NCI-H1436 (cell line): ENCODE measurements around the gene HIF3A.
"Not testable (repeated sequence)": the region's sequence is repeated elsewhere in the genome, so short reads cannot be mapped to it uniquely, and the experiment has no call there.

Experiments used
- DNase-seq: peaks from one replicate; lab custom pipeline; 2025; lab: John Stamatoyannopoulos, UW

HIF3A gene

DNA sequence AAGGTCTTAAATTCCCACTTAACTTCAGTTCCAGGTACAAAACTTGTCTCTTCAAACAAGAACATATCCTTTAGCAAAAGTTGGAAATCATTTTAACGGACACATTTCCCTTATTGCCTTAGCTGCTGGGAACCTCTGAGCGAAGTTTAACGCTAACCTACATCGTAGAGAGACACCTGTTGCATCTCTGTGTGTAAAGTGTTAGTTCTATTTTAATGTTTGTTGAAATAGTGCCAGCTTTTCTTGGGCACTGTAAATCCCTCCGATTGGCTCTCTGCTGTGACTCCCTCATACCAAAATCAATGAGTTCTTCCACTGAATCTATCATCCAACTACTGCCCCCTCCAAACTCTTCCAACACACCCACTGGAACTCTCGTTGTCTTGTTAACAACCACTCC lies 2.3 kb upstream of the HIF3A start:
- no peak for DNase-seq

DNA sequence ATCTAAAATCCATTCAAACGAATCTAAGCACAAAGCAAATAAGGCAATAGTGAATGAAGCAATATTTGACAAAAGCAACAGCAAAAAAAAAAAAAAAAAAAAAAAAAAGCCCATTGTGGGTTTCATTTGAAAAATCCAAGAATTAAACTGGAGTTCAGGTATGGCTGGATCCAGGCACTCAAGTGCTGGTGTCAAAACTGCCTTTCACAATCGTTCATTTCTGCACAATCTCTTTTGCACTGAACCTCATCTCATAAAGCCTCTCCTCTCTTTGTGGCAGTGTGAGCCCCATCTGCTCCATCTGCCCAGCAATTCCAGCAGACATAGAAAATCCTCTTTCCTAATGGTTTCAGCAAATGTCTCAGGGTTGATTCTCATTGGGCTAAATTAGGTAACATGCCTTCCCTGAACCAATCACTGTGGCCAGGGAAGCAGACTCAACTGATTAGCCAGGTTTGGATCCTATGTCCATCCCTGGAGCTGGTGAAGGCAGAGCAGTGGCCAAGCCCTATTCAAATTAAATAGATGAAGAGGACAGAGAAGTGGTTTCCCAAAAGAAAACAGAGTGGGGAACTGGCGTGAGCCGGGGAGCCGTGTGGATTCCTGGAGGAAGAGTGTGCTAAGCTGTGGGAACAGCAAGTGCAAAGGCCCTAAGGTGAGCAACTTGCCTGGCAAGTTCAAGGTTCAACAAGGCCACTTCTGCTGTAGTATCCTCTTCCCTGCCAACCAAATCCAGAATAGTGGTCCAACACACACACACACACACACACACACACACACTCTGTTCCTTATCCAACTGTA lies 1.2 kb upstream of the HIF3A start:
- DNase-seq: no peak

DNA sequence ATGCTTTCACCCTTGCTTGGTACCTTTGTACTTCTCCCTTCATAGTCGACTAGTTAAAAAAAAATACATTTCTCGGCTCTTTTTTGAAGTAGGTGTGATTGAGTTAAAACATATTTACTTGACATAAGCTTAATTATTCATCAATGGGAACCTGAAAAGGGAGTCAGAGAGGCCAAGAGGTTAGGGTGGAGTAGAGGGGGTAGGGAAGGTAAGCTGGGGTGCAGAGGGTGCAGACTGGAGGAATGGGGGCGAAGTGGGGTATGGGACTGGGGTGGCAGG lies 701 bp upstream of the HIF3A start:
- no peak for DNase-seq

DNA sequence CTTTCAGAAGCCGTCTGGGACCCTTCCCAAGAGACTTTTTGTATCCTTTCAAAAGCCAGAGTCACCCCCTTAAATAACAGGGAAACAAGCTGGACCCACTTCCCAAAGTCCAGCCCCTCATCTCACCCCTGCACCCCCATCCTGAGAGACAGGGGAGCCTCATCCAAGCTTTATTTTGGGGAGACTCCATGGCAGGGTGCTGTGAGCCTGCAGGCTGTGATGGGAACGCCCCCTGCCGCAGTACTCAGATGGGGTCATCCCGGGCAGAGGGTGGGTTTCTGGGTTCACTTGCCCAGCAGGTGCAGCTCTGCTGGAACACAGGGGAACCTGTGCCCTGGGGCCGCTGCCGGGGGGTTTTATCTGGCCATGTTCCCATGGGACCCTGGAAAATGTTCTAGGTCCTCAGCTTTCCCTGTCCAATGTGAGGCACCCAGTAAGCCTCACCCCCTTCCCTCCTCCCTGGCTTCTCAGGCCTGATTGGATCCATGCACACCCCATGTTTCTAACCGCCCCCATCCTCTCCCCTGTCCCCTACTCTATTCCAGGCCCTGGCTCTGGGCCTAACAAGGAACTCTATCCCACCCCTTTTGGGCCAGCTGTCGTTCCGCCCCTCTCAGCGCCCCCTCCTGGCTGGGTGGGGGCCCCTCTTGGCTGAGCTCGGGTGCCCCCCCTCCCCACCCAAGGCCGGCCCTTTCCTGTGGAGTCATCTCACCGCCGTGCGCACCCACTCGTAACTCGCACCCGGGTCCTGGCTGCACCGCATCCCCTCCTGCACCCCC lies 1.0 kb downstream of the HIF3A start:
- DNase-seq: no peak

GRCh38 chr19:46298479-46299003 lies 1.7 kb downstream of the HIF3A start:
- DNase-seq: no peak

DNA sequence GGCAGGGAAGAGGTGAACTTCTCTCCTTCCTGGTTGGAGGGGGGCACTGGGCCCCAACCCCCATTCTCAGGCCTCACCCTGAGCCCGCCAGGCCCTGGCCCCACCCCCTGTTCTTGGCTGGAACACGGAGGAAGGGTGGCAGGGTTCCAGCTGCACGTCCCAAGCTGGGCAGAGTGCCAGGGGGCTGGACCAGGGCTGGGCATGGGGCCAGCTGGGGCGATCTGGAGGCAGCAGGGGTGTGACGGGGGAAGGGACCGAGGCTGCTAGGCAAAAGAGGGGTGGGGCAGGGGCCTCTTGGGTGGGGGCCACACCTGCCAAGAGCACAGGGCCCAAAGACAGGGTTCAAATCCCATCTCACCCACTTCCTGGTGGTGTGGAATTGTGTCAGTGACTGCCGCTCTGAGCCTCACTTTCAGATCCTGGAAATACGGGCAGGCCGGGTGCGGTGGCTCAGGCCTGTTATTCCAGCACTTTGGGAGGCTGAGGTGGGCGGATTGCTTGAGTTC lies 2.2 kb downstream of the HIF3A start:
- peak; percentile 93 for DNase-seq

DNA sequence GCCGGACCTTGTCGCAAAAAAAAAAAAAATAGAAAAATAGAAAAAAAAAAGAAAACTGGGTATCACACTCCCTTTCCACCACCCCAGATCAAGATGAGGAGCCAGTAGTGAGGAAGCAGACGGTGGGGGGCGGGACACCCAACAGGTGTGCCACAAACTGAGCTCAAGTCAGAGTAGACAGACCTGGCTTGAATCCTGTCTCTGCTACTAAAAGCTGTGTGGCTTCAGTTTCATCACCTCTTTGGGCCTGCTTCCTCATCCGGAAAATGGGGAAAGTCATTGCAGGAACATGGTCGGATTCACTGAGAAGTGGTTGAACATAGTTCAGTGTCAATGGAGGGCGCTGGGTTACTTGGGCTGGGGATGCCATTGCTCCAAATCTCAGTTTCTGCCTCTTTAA lies 2.9 kb downstream of the HIF3A start:
- no peak for DNase-seq

- no peak for DNase-seq
Observed at GRCh38 chr19:46303322-46303690, 6.5 kb downstream of the HIF3A start.

DNA sequence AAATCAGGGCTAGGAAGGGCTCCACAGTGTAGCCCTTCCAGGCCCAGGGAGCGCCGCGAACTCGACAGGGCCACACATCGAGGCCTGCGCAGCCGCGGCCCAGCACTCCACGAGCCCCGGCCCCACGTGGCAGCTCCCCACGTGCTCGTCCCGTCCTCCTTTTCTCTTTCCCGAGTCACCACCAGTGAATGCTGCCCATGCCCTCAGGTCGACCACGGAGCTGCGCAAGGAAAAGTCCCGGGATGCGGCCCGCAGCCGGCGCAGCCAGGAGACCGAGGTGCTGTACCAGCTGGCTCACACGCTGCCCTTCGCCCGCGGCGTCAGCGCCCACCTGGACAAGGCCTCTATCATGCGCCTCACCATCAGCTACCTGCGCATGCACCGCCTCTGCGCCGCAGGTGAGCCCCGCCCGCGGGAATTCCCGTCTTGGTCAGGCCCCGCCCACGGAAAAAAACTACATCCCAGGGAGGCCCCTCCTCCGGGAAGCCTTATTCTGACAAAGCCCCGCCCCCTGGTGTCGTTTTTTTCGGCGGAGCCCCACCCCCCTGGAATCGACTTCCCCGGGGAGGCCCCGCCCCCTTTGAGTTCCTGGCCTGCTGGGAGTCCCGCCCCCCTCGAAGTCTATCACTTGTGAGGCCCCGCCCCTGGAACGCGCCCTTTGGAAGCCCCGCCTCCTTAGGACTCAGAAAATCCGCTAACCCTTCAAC lies 7.0 kb downstream of the HIF3A start:
- DNase-seq: no peak

DNA sequence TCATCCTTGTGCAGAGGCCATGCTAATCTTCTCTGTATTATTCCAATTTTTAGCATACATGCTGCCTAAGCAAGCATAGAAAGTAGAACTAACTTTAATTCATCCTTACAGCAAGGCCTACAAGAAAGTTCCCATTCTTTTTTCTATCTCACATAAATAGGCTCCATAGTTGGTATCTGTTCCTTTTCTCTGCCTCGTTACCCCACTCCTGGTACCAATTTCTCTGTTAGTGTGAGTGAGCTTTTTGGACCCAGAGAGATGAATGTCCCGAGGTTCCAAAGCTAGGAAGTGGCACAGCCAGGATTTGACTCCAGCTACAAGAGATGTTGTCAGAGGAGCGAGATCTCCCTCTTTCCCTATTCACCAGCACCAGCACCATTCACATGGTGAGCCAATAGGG lies 9.7 kb downstream of the HIF3A start:
- DNase-seq: no peak

DNA sequence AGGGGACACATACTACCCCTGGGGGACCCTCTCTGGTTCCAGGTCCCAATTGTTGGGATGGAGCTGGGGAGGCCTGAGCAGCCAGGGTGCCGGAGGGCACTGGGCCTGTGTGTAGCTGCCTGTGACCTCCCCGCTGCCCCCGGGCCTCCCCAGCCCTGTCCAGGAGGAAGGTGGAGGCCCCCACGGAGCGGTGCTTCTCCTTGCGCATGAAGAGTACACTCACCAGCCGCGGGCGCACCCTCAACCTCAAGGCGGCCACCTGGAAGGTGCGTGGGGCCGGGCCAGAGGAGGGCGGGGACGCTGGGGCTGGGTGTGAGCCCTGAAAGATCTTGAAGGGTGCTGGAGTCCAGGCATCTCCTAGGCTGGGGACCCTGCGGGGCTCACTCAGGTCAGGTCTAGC lies 11.7 kb downstream of the HIF3A start:
- DNase-seq: no peak

- DNase-seq: no peak
Observed at GRCh38 chr19:46309056-46309455, 12.2 kb downstream of the HIF3A start.

GRCh38 chr19:46311444-46311843 lies 14.6 kb downstream of the HIF3A start:
- no peak for DNase-seq

GRCh38 chr19:46313540-46314469 lies 17.0 kb downstream of the HIF3A start:
- not testable (repeated sequence) for DNase-seq

DNA sequence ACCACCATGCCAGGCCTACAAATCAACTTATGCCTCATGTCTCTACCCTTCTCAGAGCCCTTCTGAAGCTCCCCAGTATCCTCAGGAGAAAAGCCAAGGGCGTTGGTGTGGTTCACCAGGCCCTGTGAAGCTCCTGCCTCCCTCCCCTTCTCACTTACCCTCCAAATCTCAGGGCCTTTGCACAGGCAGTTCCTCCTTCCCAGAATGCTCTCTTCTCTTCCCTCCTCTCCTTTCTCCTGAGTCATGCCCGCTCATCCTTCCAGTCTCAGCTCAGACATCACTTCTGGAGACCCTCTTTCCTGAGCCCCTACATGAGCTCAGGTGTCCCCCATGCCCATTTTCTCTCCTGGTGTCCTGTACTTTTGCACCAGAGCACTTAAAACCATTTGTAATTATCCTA lies 20.5 kb downstream of the HIF3A start:
- no peak for DNase-seq

DNA sequence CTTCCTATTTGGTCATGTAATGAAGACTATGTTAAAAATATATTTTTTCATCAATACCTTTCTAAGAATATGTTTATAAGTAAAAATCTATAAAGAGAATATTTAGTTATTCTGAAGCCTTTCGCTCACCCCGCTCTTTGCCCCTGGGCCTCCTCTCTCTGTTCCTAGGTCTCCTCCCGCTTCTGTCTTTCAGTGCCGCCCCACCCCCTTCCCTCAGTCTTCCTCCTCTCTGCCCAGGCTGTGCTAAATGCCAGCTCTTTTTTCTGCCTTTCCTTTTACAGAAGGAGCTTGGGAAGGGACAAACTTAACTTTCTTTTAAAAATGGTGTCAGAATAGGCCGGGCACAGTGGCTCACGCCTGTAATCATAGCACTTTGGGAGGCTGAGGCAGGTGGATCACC lies 22.8 kb downstream of the HIF3A start:
- no peak for DNase-seq

DNA sequence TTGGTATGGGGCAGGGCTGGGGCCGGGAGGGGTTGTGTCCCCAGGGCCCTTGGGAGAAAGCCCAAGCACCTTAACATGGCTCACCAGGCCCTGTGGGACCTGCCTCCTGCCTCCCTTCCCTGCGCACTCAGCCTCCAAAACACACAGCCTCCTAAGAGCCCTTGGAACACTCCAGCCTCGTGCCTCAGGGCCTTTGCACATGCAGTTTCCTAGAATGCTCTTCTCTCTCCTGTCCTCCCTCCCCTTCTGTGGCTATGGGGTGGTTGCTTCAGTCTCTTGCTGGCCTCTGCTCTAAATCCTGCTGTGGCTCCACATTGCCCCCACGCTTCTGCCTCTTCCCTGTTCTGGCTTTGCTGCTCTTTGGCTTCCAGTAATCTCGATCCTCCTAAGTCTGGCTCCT lies 23.7 kb downstream of the HIF3A start:
- DNase-seq: no peak

- no peak for DNase-seq
Observed at GRCh38 chr19:46321653-46322052, 24.8 kb downstream of the HIF3A start.

GRCh38 chr19:46323227-46323626 lies 26.4 kb downstream of the HIF3A start:
- DNase-seq: not testable (repeated sequence)

- DNase-seq: no peak
Observed at GRCh38 chr19:46324277-46324676, 27.4 kb downstream of the HIF3A start.

- no peak for DNase-seq
Observed at GRCh38 chr19:46326608-46327007, 29.8 kb downstream of the HIF3A start.

GRCh38 chr19:46328079-46328478 lies 31.2 kb downstream of the HIF3A start:
- no peak for DNase-seq
